ENCODE results near the gene ADGRL1.

GRCh38 chr19:14203177-14203576 lies 2.8 kb downstream of the ADGRL1 start:
- TF ChIP-seq, protein P1, sequence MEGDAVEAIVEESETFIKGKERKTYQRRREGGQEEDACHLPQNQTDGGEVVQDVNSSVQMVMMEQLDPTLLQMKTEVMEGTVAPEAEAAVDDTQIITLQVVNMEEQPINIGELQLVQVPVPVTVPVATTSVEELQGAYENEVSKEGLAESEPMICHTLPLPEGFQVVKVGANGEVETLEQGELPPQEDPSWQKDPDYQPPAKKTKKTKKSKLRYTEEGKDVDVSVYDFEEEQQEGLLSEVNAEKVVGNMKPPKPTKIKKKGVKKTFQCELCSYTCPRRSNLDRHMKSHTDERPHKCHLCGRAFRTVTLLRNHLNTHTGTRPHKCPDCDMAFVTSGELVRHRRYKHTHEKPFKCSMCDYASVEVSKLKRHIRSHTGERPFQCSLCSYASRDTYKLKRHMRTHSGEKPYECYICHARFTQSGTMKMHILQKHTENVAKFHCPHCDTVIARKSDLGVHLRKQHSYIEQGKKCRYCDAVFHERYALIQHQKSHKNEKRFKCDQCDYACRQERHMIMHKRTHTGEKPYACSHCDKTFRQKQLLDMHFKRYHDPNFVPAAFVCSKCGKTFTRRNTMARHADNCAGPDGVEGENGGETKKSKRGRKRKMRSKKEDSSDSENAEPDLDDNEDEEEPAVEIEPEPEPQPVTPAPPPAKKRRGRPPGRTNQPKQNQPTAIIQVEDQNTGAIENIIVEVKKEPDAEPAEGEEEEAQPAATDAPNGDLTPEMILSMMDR (IDR thresholded peaks at IDR 0.05), result no peak
- TF ChIP-seq POLR2AphosphoS5 (IDR thresholded peaks at IDR 0.05) (no peak), POLR2A (IDR thresholded peaks at IDR 0.05) (no peak)

Measured in breast epithelium (tissue), 3 donors.